HS-27A (cell line): Measurements from ENCODE around the gene ZNF346.

Source experiments
- DNase-seq: peaks from one replicate; pipeline ENCODE4 v3.0.0-alpha.2; 2012; ENCODE audit warnings: low read depth, missing footprints

The ZNF346 gene

GRCh38 chr5:177070536-177071191, 48.2 kb downstream of the ZNF346 start:
- no peak for DNase-seq

- DNase-seq: peak; percentile 22
Measured at GRCh38 chr5:177071666-177072385, 49.3 kb downstream of the ZNF346 start.

GRCh38 chr5:177077335-177077734, 54.8 kb downstream of the ZNF346 start:
- no peak for DNase-seq

- no peak for DNase-seq
Measured at GRCh38 chr5:177079606-177080005, 57.1 kb downstream of the ZNF346 start.

GRCh38 chr5:177080265-177080664, 57.8 kb downstream of the ZNF346 start:
- DNase-seq: no peak

GRCh38 chr5:177081859-177082258, 59.4 kb downstream of the ZNF346 start:
- DNase-seq: no peak

GRCh38 chr5:177083357-177083756, 60.9 kb downstream of the ZNF346 start:
- no peak for DNase-seq

- no peak for DNase-seq
Measured at GRCh38 chr5:177084175-177084574, 61.7 kb downstream of the ZNF346 start.

- DNase-seq: no peak
Measured at GRCh38 chr5:177085985-177086653, 63.6 kb downstream of the ZNF346 start.

GRCh38 chr5:177086654-177087397, 64.3 kb downstream of the ZNF346 start, which contains the start of gene FGFR4:
TSS of gene FGFR4 (plus strand) at chr5:177086915. CDS start at chr5:177089603, 2,688 bp downstream.
- DNase-seq: no peak

- no peak for DNase-seq
Measured at GRCh38 chr5:177087398-177088005, 65.0 kb downstream of the ZNF346 start.

GRCh38 chr5:177089127-177089526, 66.6 kb downstream of the ZNF346 start:
- no peak for DNase-seq

- DNase-seq: no peak
Measured at GRCh38 chr5:177089825-177090641, 67.5 kb downstream of the ZNF346 start.

- DNase-seq: no peak
Measured at GRCh38 chr5:177090813-177091212, 68.3 kb downstream of the ZNF346 start.

- no peak for DNase-seq
Measured at GRCh38 chr5:177091232-177091631, 68.7 kb downstream of the ZNF346 start.

- DNase-seq: no peak
Measured at GRCh38 chr5:177092178-177093081, 69.9 kb downstream of the ZNF346 start.

- DNase-seq: no peak
Measured at GRCh38 chr5:177093082-177093712, 70.7 kb downstream of the ZNF346 start.

- no peak for DNase-seq
Measured at GRCh38 chr5:177093803-177094202, 71.3 kb downstream of the ZNF346 start.
